Right ventricle myocardium superior (tissue), 1 donor: Measurements from ENCODE around the gene MTERF2. TPM values are rescaled to one million over a fixed set of nuclear protein-coding genes. Genes with fewer than 3 reads are reported as not detected.
"Not testable (repeated sequence)": the region's sequence is repeated elsewhere in the genome, so short reads cannot be mapped to it uniquely, and the experiment has no call there.

Source experiments
- ATAC-seq: fragments of 200-7000 bp; cut with Tn5 transposase; one replicate; pipeline ENCODE4 v1.9.1; 2020; ENCODE audit warnings: mild to moderate bottlenecking; ENCODE audit not compliant: poor library complexity
- DNase-seq: peaks from one replicate; pipeline ENCODE4 v3.0.0-alpha.2; 2020
- intact Hi-C: fragments of 100-400 bp; cut with DNase I; formaldehyde crosslinking; loops from one replicate; pipeline ENCODE4 v1.11.2; 2022
- long read RNA-seq: library from polyadenylated mRNA; unstranded; transcript quantifications from one replicate; pipeline ENCODE4 v2.0.0, GENCODE V29; 2021
- total RNA-seq: library from RNA; stranded (reverse); fragmentation: NEBNext Ultra II Directional; extraction: Animal tissue kit (Norgen Biotek cat#: 25700); gene quantifications from one replicate; pipeline ENCODE4 v1.2.1, GENCODE V29; 2021
- donor health status: DM: no; HTN: yes; CAD: no; lungs with severe emphysema.

The MTERF2 gene
- 36.4 TPM for total RNA-seq
- long read RNA-seq, transcript MTERF2-207 (2 exons, 3,235 nt) = minor isoform, 5 of 41 reads
- long read RNA-seq, transcript MTERF2-201 (3 exons, 1,790 nt) = major isoform, 28 of 41 reads
- long read RNA-seq, partial matches to known transcripts = 1 of 41 reads
- long read RNA-seq, other reads (novel, unspliced or antisense) = 3 of 41 reads

- peak; percentile 95 for DNase-seq
- intact Hi-C loops = no loop called here
- peak; percentile 99 for ATAC-seq
Measured at GRCh38 chr12:106986625-106987389, at the start of gene MTERF2. TSS of gene MTERF2 (minus strand) at chr12:106987146. CDS start at chr12:106978714, 8,432 bp downstream.

- ATAC-seq (no peak), DNase-seq (no peak)
- intact Hi-C loops = no loop called here
Measured at GRCh38 chr12:107035733-107036132, 48.8 kb upstream of the MTERF2 start.

GRCh38 chr12:107033758-107034739 lies 47.1 kb upstream of the MTERF2 start:
- ATAC-seq = no peak
- no peak for DNase-seq
- intact Hi-C loops = loop anchor here (5.0 kb wide), 1 partner anchor 58 kb away; the partner anchor contains the start of gene CRY1

GRCh38 chr12:107032266-107032665 lies 45.3 kb upstream of the MTERF2 start:
- intact Hi-C loops = loop anchor here (5.0 kb wide), 1 partner anchor 60 kb away; the partner anchor contains the start of gene CRY1
- ATAC-seq (no peak), DNase-seq (no peak)

GRCh38 chr12:107031061-107031460 lies 44.1 kb upstream of the MTERF2 start:
- ATAC-seq = no peak
- intact Hi-C loops = loop anchor here (5.0 kb wide), 1 partner anchor 61 kb away; the partner anchor contains the start of gene CRY1
- DNase-seq = no peak

GRCh38 chr12:107029081-107029480 lies 42.1 kb upstream of the MTERF2 start:
- ATAC-seq = no peak
- intact Hi-C loops = no loop called here
- DNase-seq = no peak

- ATAC-seq = peak; percentile 95
- DNase-seq = no peak
- intact Hi-C loops = no loop called here
Measured at GRCh38 chr12:107027636-107028053, 40.7 kb upstream of the MTERF2 start.

- no peak for DNase-seq
- intact Hi-C loops = no loop called here
- peak; percentile 26 for ATAC-seq
Measured at GRCh38 chr12:107026806-107027635, 40.1 kb upstream of the MTERF2 start.

GRCh38 chr12:107026356-107026755 lies 39.4 kb upstream of the MTERF2 start:
- ATAC-seq, intact Hi-C loops, DNase-seq: not testable (repeated sequence)

- intact Hi-C loops = no loop called here
- ATAC-seq = no peak
Measured at GRCh38 chr12:107025671-107026070, 38.7 kb upstream of the MTERF2 start.

GRCh38 chr12:107019546-107019945 lies 32.6 kb upstream of the MTERF2 start:
- DNase-seq = no peak
- no peak for ATAC-seq
- intact Hi-C loops = no loop called here

More at GRCh38 chr12:107025671-107026070, 38.7 kb upstream of the MTERF2 start:
- no peak for DNase-seq

- intact Hi-C loops = no loop called here
- no peak for ATAC-seq
- DNase-seq = no peak
Measured at GRCh38 chr12:107017042-107017441, 30.1 kb upstream of the MTERF2 start.

- ATAC-seq = peak; percentile 64
- intact Hi-C loops = no loop called here
- no peak for DNase-seq
Measured at GRCh38 chr12:107014055-107014454, 27.1 kb upstream of the MTERF2 start.

- DNase-seq = no peak
- no peak for ATAC-seq
- intact Hi-C loops = no loop called here
Measured at GRCh38 chr12:107012736-107013425, 25.9 kb upstream of the MTERF2 start.

- ATAC-seq (no peak), DNase-seq (no peak)
- intact Hi-C loops = no loop called here
Measured at GRCh38 chr12:107011519-107011918, 24.6 kb upstream of the MTERF2 start.

GRCh38 chr12:107007411-107007810 lies 20.5 kb upstream of the MTERF2 start:
- no peak for ATAC-seq
- intact Hi-C loops = no loop called here

GRCh38 chr12:107002665-107003064 lies 15.7 kb upstream of the MTERF2 start:
- ATAC-seq, DNase-seq, intact Hi-C loops: not testable (repeated sequence)

More at GRCh38 chr12:107007411-107007810, 20.5 kb upstream of the MTERF2 start:
- no peak for DNase-seq
